Suprapubic skin (tissue), 4 donors: ENCODE results near the gene RAB38.

Source experiments
- EP300 ChIP-seq: sonication (generic); formaldehyde crosslinking; IDR thresholded peaks from one replicate; pipeline ENCODE4 v1.6.1; 2017; ENCODE audit warnings: antibody characterized with exemption
- POLR2A ChIP-seq, 2 donors: fragments of 450-650 bp; IDR thresholded peaks; one replicate each; pipeline ENCODE4 v1.6.1; 2017; ENCODE audit warnings: antibody characterized with exemption in 2 of 2, mild to moderate bottlenecking in 2 of 2, moderate library complexity in 2 of 2
- POLR2AphosphoS5 ChIP-seq, 3 donors: sonication (generic); formaldehyde crosslinking; IDR thresholded peaks; one replicate each; pipeline ENCODE4 v1.6.1; 2017; ENCODE audit warnings: antibody characterized with exemption in 3 of 3
- TF ChIP-seq, protein P1 (sequence below), 2 donors: fragments of 200-600 bp in 1 of 2; fragments of 450-650 bp in 1 of 2; sonication (generic) in 1 of 2; IDR thresholded peaks; one replicate each; pipeline ENCODE4 v1.5.1; 2016 to 2019; ENCODE audit warnings: antibody characterized with exemption in 2 of 2, mild to moderate bottlenecking in 1 of 2, moderate library complexity in 1 of 2

GRCh38 chr11:88086297-88086696 lies 88.9 kb downstream of the RAB38 start:
- TF ChIP-seq, protein P1, sequence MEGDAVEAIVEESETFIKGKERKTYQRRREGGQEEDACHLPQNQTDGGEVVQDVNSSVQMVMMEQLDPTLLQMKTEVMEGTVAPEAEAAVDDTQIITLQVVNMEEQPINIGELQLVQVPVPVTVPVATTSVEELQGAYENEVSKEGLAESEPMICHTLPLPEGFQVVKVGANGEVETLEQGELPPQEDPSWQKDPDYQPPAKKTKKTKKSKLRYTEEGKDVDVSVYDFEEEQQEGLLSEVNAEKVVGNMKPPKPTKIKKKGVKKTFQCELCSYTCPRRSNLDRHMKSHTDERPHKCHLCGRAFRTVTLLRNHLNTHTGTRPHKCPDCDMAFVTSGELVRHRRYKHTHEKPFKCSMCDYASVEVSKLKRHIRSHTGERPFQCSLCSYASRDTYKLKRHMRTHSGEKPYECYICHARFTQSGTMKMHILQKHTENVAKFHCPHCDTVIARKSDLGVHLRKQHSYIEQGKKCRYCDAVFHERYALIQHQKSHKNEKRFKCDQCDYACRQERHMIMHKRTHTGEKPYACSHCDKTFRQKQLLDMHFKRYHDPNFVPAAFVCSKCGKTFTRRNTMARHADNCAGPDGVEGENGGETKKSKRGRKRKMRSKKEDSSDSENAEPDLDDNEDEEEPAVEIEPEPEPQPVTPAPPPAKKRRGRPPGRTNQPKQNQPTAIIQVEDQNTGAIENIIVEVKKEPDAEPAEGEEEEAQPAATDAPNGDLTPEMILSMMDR (IDR thresholded peaks at IDR 0.05) = no peak
- TF ChIP-seq POLR2A (IDR thresholded peaks at IDR 0.05) (no peak), EP300 (no peak), POLR2AphosphoS5 (IDR thresholded peaks at IDR 0.05) (no peak)
